HEK293T (cell line): Measurements from ENCODE around the gene FUT4.

Experiments used
- ARNT ChIP-seq: fragments of 450-650 bp; IDR thresholded peaks from 2 replicates; pipeline ENCODE4 v1.6.1; 2017; ENCODE audit warnings: mild to moderate bottlenecking
- FOXA1 ChIP-seq: fragments of 450-650 bp; IDR thresholded peaks from 2 replicates; pipeline ENCODE4 v1.6.1; 2016; ENCODE audit warnings: mild to moderate bottlenecking
- FOXK2 ChIP-seq: fragments of 450-650 bp; IDR thresholded peaks from 2 replicates; pipeline ENCODE4 v1.6.1; 2016; ENCODE audit warnings: mild to moderate bottlenecking
- FOXM1 ChIP-seq: fragments of 450-650 bp; IDR thresholded peaks from 2 replicates; pipeline ENCODE4 v1.6.1; 2017; ENCODE audit warnings: mild to moderate bottlenecking, borderline replicate concordance
- HDGF ChIP-seq: fragments of 450-650 bp; IDR thresholded peaks from 2 replicates; pipeline ENCODE4 v1.6.1; 2017; ENCODE audit warnings: antibody characterized with exemption, borderline replicate concordance
- NFRKB ChIP-seq: fragments of 450-650 bp; IDR thresholded peaks from 2 replicates; pipeline ENCODE4 v1.6.1; 2016; ENCODE audit warnings: mild to moderate bottlenecking, moderate library complexity
- PKNOX1 ChIP-seq: fragments of 450-650 bp; IDR thresholded peaks from 2 replicates; pipeline ENCODE4 v1.6.1; 2016
- SP1 ChIP-seq: fragments of 450-650 bp; IDR thresholded peaks from 2 replicates; pipeline ENCODE4 v1.6.1; 2017
- SUZ12 ChIP-seq: fragments of 450-650 bp; IDR thresholded peaks from 2 replicates; pipeline ENCODE4 v1.6.1; 2016; ENCODE audit warnings: mild to moderate bottlenecking
- TARDBP ChIP-seq: fragments of 450-650 bp; IDR thresholded peaks from 2 replicates; pipeline ENCODE4 v1.6.1; 2016
- ZNF384 ChIP-seq: fragments of 450-650 bp; IDR thresholded peaks from 2 replicates; pipeline ENCODE4 v1.6.1; 2016

- TF ChIP-seq PKNOX1 (no peak), SP1 (no peak), FOXK2 (no peak), ZNF384 (no peak), HDGF (no peak), SUZ12 (no peak), FOXA1 (no peak), TARDBP (no peak), ARNT (no peak), FOXM1 (no peak), NFRKB (no peak)
Observed at GRCh38 chr11:94536386-94536785, 7.3 kb upstream of the FUT4 start.
